GM13977 (cell line): Measurements from ENCODE around the gene PACS1.

Source experiments
- DNase-seq: peaks from one replicate; pipeline ENCODE4 v3.0.0; 2012; ENCODE audit warnings: low spot score
- CTCF ChIP-seq: IDR thresholded peaks from 2 replicates; pipeline ENCODE4 v1.5.1; 2012; ENCODE audit warnings: mild to moderate bottlenecking, control low read depth; ENCODE audit not compliant: insufficient read depth; ENCODE audit errors: extremely low read depth, missing control alignments
- in situ Hi-C: fragments of 300-500 bp; cut with MboI; formaldehyde crosslinking; loops from one replicate; pipeline ENCODE4 v1.12.0; 2022; ENCODE audit warnings: low sequenced_read_pairs, low pct_unique_long_range_greater_than_20kb, mixed read lengths, inconsistent platforms; ENCODE audit not compliant: unreplicated experiment

Gene PACS1

GRCh38 chr11:66068154-66068821 is 1.8 kb upstream of the PACS1 start:
- peak; percentile 82 for TF ChIP-seq CTCF
- in situ Hi-C loops, result no loop called here
- DNase-seq, result peak; percentile 67

DNA sequence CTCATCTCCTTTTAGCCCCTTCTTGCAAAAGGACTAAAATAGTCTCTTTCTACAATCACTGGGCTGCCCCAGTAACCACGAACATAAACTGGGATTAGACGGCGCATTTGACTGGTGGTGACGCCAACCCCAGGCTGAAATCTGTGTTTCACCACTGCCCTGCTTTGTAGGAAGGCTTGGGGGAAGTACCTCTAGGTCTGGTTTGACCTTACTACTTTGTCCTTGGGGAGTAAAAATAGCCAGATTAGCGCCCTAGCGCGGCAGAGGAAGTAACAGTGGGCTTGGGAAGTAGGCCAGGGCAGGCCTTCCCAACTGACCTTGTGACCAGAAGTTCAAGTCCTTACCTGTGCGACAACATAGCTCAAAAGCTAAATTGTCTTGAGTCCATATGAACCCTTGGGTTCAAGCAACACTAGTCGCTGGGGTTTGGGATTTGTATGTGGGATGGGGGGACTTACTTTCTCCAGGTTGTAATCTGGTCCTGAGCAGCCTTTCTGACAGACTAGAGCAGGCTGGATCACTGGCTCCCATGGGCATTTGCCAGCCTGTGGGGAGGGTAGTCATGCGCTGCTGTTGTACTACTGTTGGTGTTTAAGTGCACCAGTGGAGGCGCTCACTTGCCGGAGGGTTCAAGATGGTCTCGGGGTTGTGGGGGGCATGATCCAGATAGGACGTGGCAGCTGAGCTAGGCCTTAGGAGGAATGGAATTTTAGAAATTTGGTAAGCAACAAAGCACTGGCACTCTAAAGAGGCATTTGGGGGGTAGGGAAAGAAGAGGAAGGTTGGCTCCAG is 953 bp upstream of the PACS1 start:
- DNase-seq, result peak; percentile 65
- peak; percentile 37 for TF ChIP-seq CTCF
- in situ Hi-C loops, result no loop called here

- no peak for TF ChIP-seq CTCF
- peak; percentile 62 for DNase-seq
- in situ Hi-C loops, result no loop called here
Measured at GRCh38 chr11:66070604-66071380, 720 bp downstream of the PACS1 start.

GRCh38 chr11:66071381-66071801 is 1.3 kb downstream of the PACS1 start:
- peak; percentile 47 for DNase-seq
- in situ Hi-C loops, result no loop called here
- no peak for TF ChIP-seq CTCF

- no peak for TF ChIP-seq CTCF
- no peak for DNase-seq
- in situ Hi-C loops, result no loop called here
Measured at GRCh38 chr11:66072081-66072480, 2.0 kb downstream of the PACS1 start.

DNA sequence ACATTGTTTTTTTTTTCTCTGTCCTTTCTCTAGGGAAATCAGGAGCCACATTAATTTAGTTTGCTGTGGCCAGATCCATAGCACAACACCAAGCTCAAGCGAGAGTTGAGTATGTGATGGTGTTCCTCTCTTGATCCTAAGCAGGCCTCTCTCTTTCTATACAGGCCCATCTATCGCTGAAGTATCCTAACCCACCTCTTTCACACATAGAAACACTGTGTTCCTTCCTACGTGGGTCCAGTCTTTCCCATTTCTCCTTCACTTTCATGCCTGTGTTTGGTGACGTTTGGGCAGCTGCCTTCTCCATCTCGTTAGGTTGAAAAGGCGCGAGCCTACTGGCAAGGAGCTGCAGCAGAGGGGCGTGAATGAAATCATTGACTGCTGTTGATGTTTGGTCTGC is 2.4 kb downstream of the PACS1 start:
- no peak for TF ChIP-seq CTCF
- in situ Hi-C loops, result no loop called here
- DNase-seq, result no peak
